ENCODE measurements around the gene SERPINA4. TPM values are rescaled to one million over a fixed set of nuclear protein-coding genes. Genes with fewer than 3 reads are reported as not detected.

SERPINA4 gene
- total and polyA plus RNA-seq, 2 donors (not counting 1 experiment from before 2014, with no cell fraction given), result not detected

GRCh38 chr14:94524093-94524492, 37.1 kb upstream of the SERPINA4 start:
- DNase-seq (ENCODE audit: low read depth in 2 of 2), result no peak
- Histone ChIP-seq H3K27ac (ENCODE audit: insufficient read depth, low read length) (no peak overlapping the region), H4K20me1 (ENCODE audit: control insufficient read depth, extremely low read depth, insufficient read depth, low read length) (no peaks in the 10 kb centered on the region), H3K79me2 (ENCODE audit: control insufficient read depth, insufficient read depth, low read length) (no peaks in the 10 kb centered on the region), H2AFZ (ENCODE audit: low read length) (no peak overlapping the region), H3K9ac (ENCODE audit: insufficient read depth, low read length) (no peak overlapping the region), H3K4me2 (ENCODE audit: extremely low read depth, insufficient read depth, low read length) (no peak overlapping the region), H3K36me3 (ENCODE audit: control insufficient read depth, insufficient read depth, low read length) (no peaks in the 10 kb centered on the region), H3K4me3 (replicated peaks in 1 of 4; ENCODE audit: control extremely low read depth in 1 of 4, insufficient read depth in 1 of 4, low read depth in 3 of 4, low read length in 4 of 4) (no peak overlapping the region), H3K27me3 (ENCODE audit: control insufficient read depth, insufficient read depth, low read length) (no peaks in the 10 kb centered on the region), H3K9me3 (ENCODE audit: control insufficient read depth, insufficient read depth, low read depth, low read length) (no peaks in the 10 kb centered on the region), H3K4me1 (ENCODE audit: control insufficient read depth, extremely low read depth, insufficient read depth, low read length) (no peaks in the 10 kb centered on the region)
- no peak for TF ChIP-seq CTCF (conservative IDR thresholded peaks at IDR 0.05 in 1 of 2, IDR thresholded peaks at IDR 0.05 in 1 of 2; ENCODE audit: low read depth in 1 of 2, low read length in 2 of 2)
- TF ChIP-seq EZH2 (IDR thresholded peaks at IDR 0.05; ENCODE audit: low read length, missing control alignments), result no peak

- no peaks in the 10 kb centered on the region for H3K79me2 ChIP-seq (ENCODE audit: control insufficient read depth, insufficient read depth, low read length)
- H3K4me1 ChIP-seq (ENCODE audit: control insufficient read depth, extremely low read depth, insufficient read depth, low read length), result no peaks in the 10 kb centered on the region
- H3K36me3 ChIP-seq (ENCODE audit: control insufficient read depth, insufficient read depth, low read length), result no peaks in the 10 kb centered on the region
- H4K20me1 ChIP-seq (ENCODE audit: control insufficient read depth, extremely low read depth, insufficient read depth, low read length), result no peaks in the 10 kb centered on the region
- H2AFZ ChIP-seq (ENCODE audit: low read length), result no peak overlapping the region
- H3K9ac ChIP-seq (ENCODE audit: insufficient read depth, low read length), result no peak overlapping the region
- no peak for DNase-seq (ENCODE audit: low read depth in 2 of 2)
- no peak overlapping the region for H3K4me2 ChIP-seq (ENCODE audit: extremely low read depth, insufficient read depth, low read length)
- TF ChIP-seq CTCF (conservative IDR thresholded peaks at IDR 0.05 in 1 of 2, IDR thresholded peaks at IDR 0.05 in 1 of 2; ENCODE audit: low read depth in 1 of 2, low read length in 2 of 2) (no peak), EZH2 (IDR thresholded peaks at IDR 0.05; ENCODE audit: low read length, missing control alignments) (no peak)
- no peaks in the 10 kb centered on the region for H3K27me3 ChIP-seq (ENCODE audit: control insufficient read depth, insufficient read depth, low read length)
- no peak overlapping the region for H3K4me3 ChIP-seq (replicated peaks in 1 of 4; ENCODE audit: control extremely low read depth in 1 of 4, insufficient read depth in 1 of 4, low read depth in 3 of 4, low read length in 4 of 4)
- no peaks in the 10 kb centered on the region for H3K9me3 ChIP-seq (ENCODE audit: control insufficient read depth, insufficient read depth, low read depth, low read length)
- no peak overlapping the region for H3K27ac ChIP-seq (ENCODE audit: insufficient read depth, low read length)
These were observed 30.1 kb upstream of the SERPINA4 start for GRCh38 chr14:94531187-94531586.

GRCh38 chr14:94532447-94532846, 28.8 kb upstream of the SERPINA4 start:
- Histone ChIP-seq H3K4me2 (ENCODE audit: extremely low read depth, insufficient read depth, low read length) (no peak overlapping the region), H3K27ac (ENCODE audit: insufficient read depth, low read length) (no peak overlapping the region), H3K9me3 (ENCODE audit: control insufficient read depth, insufficient read depth, low read depth, low read length) (no peaks in the 10 kb centered on the region), H4K20me1 (ENCODE audit: control insufficient read depth, extremely low read depth, insufficient read depth, low read length) (no peaks in the 10 kb centered on the region), H3K79me2 (ENCODE audit: control insufficient read depth, insufficient read depth, low read length) (no peaks in the 10 kb centered on the region), H3K4me1 (ENCODE audit: control insufficient read depth, extremely low read depth, insufficient read depth, low read length) (no peaks in the 10 kb centered on the region), H3K4me3 (replicated peaks in 1 of 4; ENCODE audit: control extremely low read depth in 1 of 4, insufficient read depth in 1 of 4, low read depth in 3 of 4, low read length in 4 of 4) (no peak overlapping the region), H2AFZ (ENCODE audit: low read length) (no peak overlapping the region), H3K36me3 (ENCODE audit: control insufficient read depth, insufficient read depth, low read length) (no peaks in the 10 kb centered on the region), H3K9ac (ENCODE audit: insufficient read depth, low read length) (no peak overlapping the region), H3K27me3 (ENCODE audit: control insufficient read depth, insufficient read depth, low read length) (no peaks in the 10 kb centered on the region)
- DNase-seq (ENCODE audit: low read depth in 2 of 2), result peak in 1 of 2 donors; percentile 45
- no peak for TF ChIP-seq CTCF (conservative IDR thresholded peaks at IDR 0.05 in 1 of 2, IDR thresholded peaks at IDR 0.05 in 1 of 2; ENCODE audit: low read depth in 1 of 2, low read length in 2 of 2)

Data from fibroblast of lung (primary cell).